Caco-2 (cell line): ENCODE measurements around the gene COL1A2. TPM values are rescaled to one million over a fixed set of nuclear protein-coding genes. Genes with fewer than 3 reads are reported as not detected.

ENCODE experiments used
- BruUV-seq: library from RNA; stranded (reverse); fragments of 400-500 nt; replicated peaks from 2 replicates; lab custom pipeline; 2021; lab: Mats Ljungman, UMichigan
- CTCF ChIA-PET: fragments of 300-600 bp; sonication (Branson Sonifier 250); formaldehyde crosslinking; loops from one replicate; lab custom pipeline; 2022; ENCODE audit warnings: antibody characterized with exemption; lab: Charles Lee
- POLR2A ChIA-PET: fragments of 300-600 bp; sonication (Branson Sonifier 250); formaldehyde crosslinking; loops from one replicate; lab custom pipeline; 2022; ENCODE audit warnings: antibody characterized with exemption; lab: Charles Lee
- DNase-seq, 2 experiments: peaks; one replicate each; pipeline versions ENCODE4 v3.0.0 to v3.0.0-alpha.2; 2020 to 2022
- H3K27me3 ChIP-seq: replicated peaks from 2 replicates; pipeline ENCODE4 v1.6.0; 2011; ENCODE audit warnings: low read length; ENCODE audit not compliant: control insufficient read depth, insufficient read depth
- H3K36me3 ChIP-seq: 2 replicates; pipeline ENCODE4 v1.5.1; 2011; ENCODE audit warnings: low read length; ENCODE audit not compliant: control insufficient read depth, insufficient read depth
- H3K4me1 ChIP-seq: fragments of 250-450 bp; sonication (Bioruptor Pico); 2 replicates; pipeline ENCODE4 v1.5.1; 2020; ENCODE audit warnings: mild to moderate bottlenecking
- H3K4me3 ChIP-seq: 2 replicates; pipeline ENCODE4 v1.5.1; 2011; ENCODE audit warnings: low read depth, mild to moderate bottlenecking, control low read depth, low read length
- H3K9me3 ChIP-seq: fragments of 250-450 bp; sonication (Bioruptor Pico); 2 replicates; pipeline ENCODE4 v1.5.1; 2020; ENCODE audit warnings: mild to moderate bottlenecking, moderate library complexity
- H3K27ac Mint-ChIP-seq: one replicate; pipeline ENCODE4 v1.8.0; 2022; ENCODE audit warnings: mixed read lengths; ENCODE audit not compliant: unreplicated experiment
- H3K27me3 Mint-ChIP-seq: one replicate; pipeline ENCODE4 v1.8.0; 2022; ENCODE audit warnings: mixed read lengths; ENCODE audit not compliant: insufficient read depth, unreplicated experiment
- H3K36me3 Mint-ChIP-seq: one replicate; pipeline ENCODE4 v1.8.0; 2022; ENCODE audit warnings: mild to moderate bottlenecking, mixed read lengths; ENCODE audit not compliant: insufficient read depth, unreplicated experiment
- H3K4me1 Mint-ChIP-seq: one replicate; pipeline ENCODE4 v1.8.0; 2022; ENCODE audit warnings: low read depth, mixed read lengths; ENCODE audit not compliant: unreplicated experiment
- H3K4me3 Mint-ChIP-seq: one replicate; pipeline ENCODE4 v1.8.0; 2022; ENCODE audit warnings: mild to moderate bottlenecking, moderate library complexity, mixed read lengths; ENCODE audit not compliant: unreplicated experiment
- H3K9me3 Mint-ChIP-seq: one replicate; pipeline ENCODE4 v1.8.0; 2022; ENCODE audit warnings: mixed read lengths; ENCODE audit not compliant: unreplicated experiment
- intact Hi-C: fragments of 100-400 bp; cut with micrococcal nuclease; formaldehyde crosslinking; loops from one replicate; pipeline ENCODE4 v1.10.0; 2022; ENCODE audit not compliant: unreplicated experiment
- total RNA-seq: library from RNA; stranded (reverse); gene quantifications from 2 replicates; pipeline ENCODE4 v1.2.3, GENCODE V29; 2022
- TF ChIP-seq, protein P1 (sequence below), 2 experiments: fragments of 200-600 bp in 1 of 2; IDR thresholded peaks; 1 replicate in 1 of 2; 2 replicates in 1 of 2; pipeline versions ENCODE4 v1.5.1 to v1.8.0; 2011 to 2022; ENCODE audit warnings: antibody characterized with exemption in 1 of 2, control low read depth in 1 of 2, inconsistent platforms in 1 of 2, low read depth in 1 of 2, low read length in 1 of 2, mild to moderate bottlenecking in 1 of 2, moderate library complexity in 1 of 2; ENCODE audit not compliant: insufficient read depth in 1 of 2, severe bottlenecking in 1 of 2, unreplicated experiment in 1 of 2

COL1A2 gene
- total RNA-seq, 1 experiment from 2014 or later, result 2.6 TPM

DNA sequence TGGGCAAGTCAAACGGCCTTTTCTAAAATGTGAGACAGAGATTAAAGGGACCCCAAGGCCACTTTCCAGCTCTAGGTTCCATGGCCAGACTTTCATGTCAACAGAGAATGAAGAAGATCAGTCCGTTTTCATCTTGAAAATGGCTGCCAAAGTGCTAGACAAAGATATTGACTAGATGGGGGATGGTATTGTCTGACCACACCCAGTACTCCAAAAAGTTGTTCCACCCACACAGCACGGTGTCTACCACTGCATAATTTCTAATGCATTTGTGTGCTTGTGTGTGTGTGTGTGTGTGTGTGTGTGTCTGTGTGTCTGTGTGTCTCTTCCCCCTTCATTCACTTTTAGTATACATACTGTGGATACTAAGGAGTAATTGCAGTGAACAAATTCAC, 1.3 kb downstream of the COL1A2 start:
- intact Hi-C loops, result no loop called here
- peaks cover 11% of the 10 kb centered on the region for H3K4me1 ChIP-seq
- H3K4me3 ChIP-seq, result no peak overlapping the region
- Mint-ChIP-seq H3K4me3 (peak overlapping the region; percentile 59), H3K4me1 (peaks cover 6% of the 10 kb centered on the region), H3K27me3 (peaks cover 4% of the 10 kb centered on the region), H3K9me3 (no peaks in the 10 kb centered on the region), H3K27ac (no peak overlapping the region), H3K36me3 (no peaks in the 10 kb centered on the region)
- no peaks in the 10 kb centered on the region for H3K9me3 ChIP-seq
- ChIA-PET POLR2A (no interaction called here), CTCF (interaction anchor here (1.1 to 2.6 kb wide), 8 partner anchors 44 to 851 kb away, joined by 3 to 56 read pairs (median 7); no protein-coding TSS in a partner anchor)
- DNase-seq, result no peak
- H3K27me3 ChIP-seq, result no peaks in the 10 kb centered on the region
- no peaks in the 10 kb centered on the region for H3K36me3 ChIP-seq
- TF ChIP-seq, protein P1, sequence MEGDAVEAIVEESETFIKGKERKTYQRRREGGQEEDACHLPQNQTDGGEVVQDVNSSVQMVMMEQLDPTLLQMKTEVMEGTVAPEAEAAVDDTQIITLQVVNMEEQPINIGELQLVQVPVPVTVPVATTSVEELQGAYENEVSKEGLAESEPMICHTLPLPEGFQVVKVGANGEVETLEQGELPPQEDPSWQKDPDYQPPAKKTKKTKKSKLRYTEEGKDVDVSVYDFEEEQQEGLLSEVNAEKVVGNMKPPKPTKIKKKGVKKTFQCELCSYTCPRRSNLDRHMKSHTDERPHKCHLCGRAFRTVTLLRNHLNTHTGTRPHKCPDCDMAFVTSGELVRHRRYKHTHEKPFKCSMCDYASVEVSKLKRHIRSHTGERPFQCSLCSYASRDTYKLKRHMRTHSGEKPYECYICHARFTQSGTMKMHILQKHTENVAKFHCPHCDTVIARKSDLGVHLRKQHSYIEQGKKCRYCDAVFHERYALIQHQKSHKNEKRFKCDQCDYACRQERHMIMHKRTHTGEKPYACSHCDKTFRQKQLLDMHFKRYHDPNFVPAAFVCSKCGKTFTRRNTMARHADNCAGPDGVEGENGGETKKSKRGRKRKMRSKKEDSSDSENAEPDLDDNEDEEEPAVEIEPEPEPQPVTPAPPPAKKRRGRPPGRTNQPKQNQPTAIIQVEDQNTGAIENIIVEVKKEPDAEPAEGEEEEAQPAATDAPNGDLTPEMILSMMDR (IDR thresholded peaks at IDR 0.05; ENCODE audit: insufficient read depth in 1 of 2, low read depth in 1 of 2, low read length in 1 of 2, severe bottlenecking in 1 of 2, unreplicated experiment in 1 of 2), result no peak
- BruUV-seq, result no TSS peak

DNA sequence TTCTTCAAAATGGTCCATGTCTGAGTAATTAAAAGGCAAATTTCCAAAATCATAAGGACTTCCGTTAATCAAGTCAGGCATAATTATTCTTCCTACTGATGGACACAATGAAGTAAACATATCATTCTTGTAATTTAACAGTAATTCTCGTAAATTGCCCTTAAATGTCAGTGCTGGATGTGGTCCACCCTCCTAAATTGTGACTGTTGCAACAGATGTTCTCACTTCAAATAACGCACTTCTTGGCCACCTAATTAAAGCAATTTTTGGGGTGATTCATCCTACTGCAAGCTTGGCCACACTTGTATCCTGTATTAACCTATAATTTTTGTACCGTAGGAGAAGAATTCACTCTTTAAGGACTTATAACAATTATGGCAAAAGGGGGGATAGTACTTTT, 1.9 kb downstream of the COL1A2 start:
- no peaks in the 10 kb centered on the region for H3K9me3 Mint-ChIP-seq
- H3K4me3 ChIP-seq, result no peak overlapping the region
- peaks cover 5% of the 10 kb centered on the region for H3K27me3 Mint-ChIP-seq
- H3K27me3 ChIP-seq, result no peaks in the 10 kb centered on the region
- H3K4me1 Mint-ChIP-seq, result peaks cover 6% of the 10 kb centered on the region
- H3K9me3 ChIP-seq, result no peaks in the 10 kb centered on the region
- no TSS peak for BruUV-seq
- H3K36me3 Mint-ChIP-seq, result no peaks in the 10 kb centered on the region
- no peaks in the 10 kb centered on the region for H3K36me3 ChIP-seq
- TF ChIP-seq, protein P1 (IDR thresholded peaks at IDR 0.05; ENCODE audit: insufficient read depth in 1 of 2, low read depth in 1 of 2, low read length in 1 of 2, severe bottlenecking in 1 of 2, unreplicated experiment in 1 of 2), result no peak
- ChIA-PET CTCF (no interaction called here), POLR2A (interaction anchor here (0.7 kb wide), 1 partner anchor 273 kb away, joined by 3 read pairs; no protein-coding TSS in a partner anchor)
- intact Hi-C loops, result no loop called here
- H3K4me1 ChIP-seq, result peaks cover 11% of the 10 kb centered on the region
- H3K4me3 Mint-ChIP-seq, result no peak overlapping the region
- DNase-seq, result no peak
- H3K27ac Mint-ChIP-seq, result no peak overlapping the region

DNA sequence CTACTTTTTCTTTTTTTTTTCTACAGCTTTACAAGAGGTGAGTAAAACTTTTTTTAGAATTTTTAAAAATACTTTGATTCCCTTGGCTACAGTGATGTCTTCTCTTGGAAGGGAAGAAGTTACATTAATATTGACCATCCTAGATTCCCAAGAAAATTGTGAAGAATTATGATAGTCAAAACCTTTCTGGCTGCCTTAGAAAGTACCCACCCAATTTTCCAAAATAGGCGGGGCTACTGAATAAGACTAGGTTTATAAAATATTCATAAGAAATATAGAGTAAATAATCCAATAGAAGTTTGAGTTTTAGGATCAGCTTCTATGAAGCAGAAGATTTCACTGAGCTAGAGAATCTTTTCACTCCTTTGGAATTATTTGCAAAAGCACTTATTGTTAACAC, 3.0 kb downstream of the COL1A2 start:
- peaks cover 6% of the 10 kb centered on the region for H3K4me1 Mint-ChIP-seq
- no TSS peak for BruUV-seq
- Histone ChIP-seq H3K4me1 (peaks cover 9% of the 10 kb centered on the region), H3K27me3 (no peaks in the 10 kb centered on the region), H3K4me3 (no peak overlapping the region), H3K9me3 (no peaks in the 10 kb centered on the region), H3K36me3 (no peaks in the 10 kb centered on the region)
- DNase-seq, result no peak
- TF ChIP-seq, protein P1 (IDR thresholded peaks at IDR 0.05; ENCODE audit: insufficient read depth in 1 of 2, low read depth in 1 of 2, low read length in 1 of 2, severe bottlenecking in 1 of 2, unreplicated experiment in 1 of 2), result no peak
- intact Hi-C loops, result no loop called here
- no peak overlapping the region for H3K4me3 Mint-ChIP-seq
- POLR2A ChIA-PET, result no interaction called here
- no peaks in the 10 kb centered on the region for H3K36me3 Mint-ChIP-seq
- no peak overlapping the region for H3K27ac Mint-ChIP-seq
- H3K27me3 Mint-ChIP-seq, result peaks cover 5% of the 10 kb centered on the region
- no peaks in the 10 kb centered on the region for H3K9me3 Mint-ChIP-seq
- CTCF ChIA-PET, result interaction anchor here (2.3 kb wide), 1 partner anchor 109 kb away, joined by 9 read pairs; no protein-coding TSS in a partner anchor
